Lung microvascular endothelial cell (primary cell): ENCODE data around the gene SYTL2. TPM values are rescaled to one million over a fixed set of nuclear protein-coding genes. Genes with fewer than 3 reads are reported as not detected.
"Not testable (repeated sequence)": the region's sequence is repeated elsewhere in the genome, so short reads cannot be mapped to it uniquely, and the experiment has no call there.

ENCODE experiments used
- DNase-seq, 2 donors: peaks; one replicate each; pipeline versions ENCODE4 v3.0.0 to v3.0.0-alpha.2; 2010; ENCODE audit warnings: low read depth in 2 of 2
- total RNA-seq: library from RNA; depleted of rRNA; stranded (reverse); fragments of >200 nt; gene quantifications from 2 replicates; pipeline ENCODE4 v1.2.1, GENCODE V29; 2014

The SYTL2 gene, protein sequence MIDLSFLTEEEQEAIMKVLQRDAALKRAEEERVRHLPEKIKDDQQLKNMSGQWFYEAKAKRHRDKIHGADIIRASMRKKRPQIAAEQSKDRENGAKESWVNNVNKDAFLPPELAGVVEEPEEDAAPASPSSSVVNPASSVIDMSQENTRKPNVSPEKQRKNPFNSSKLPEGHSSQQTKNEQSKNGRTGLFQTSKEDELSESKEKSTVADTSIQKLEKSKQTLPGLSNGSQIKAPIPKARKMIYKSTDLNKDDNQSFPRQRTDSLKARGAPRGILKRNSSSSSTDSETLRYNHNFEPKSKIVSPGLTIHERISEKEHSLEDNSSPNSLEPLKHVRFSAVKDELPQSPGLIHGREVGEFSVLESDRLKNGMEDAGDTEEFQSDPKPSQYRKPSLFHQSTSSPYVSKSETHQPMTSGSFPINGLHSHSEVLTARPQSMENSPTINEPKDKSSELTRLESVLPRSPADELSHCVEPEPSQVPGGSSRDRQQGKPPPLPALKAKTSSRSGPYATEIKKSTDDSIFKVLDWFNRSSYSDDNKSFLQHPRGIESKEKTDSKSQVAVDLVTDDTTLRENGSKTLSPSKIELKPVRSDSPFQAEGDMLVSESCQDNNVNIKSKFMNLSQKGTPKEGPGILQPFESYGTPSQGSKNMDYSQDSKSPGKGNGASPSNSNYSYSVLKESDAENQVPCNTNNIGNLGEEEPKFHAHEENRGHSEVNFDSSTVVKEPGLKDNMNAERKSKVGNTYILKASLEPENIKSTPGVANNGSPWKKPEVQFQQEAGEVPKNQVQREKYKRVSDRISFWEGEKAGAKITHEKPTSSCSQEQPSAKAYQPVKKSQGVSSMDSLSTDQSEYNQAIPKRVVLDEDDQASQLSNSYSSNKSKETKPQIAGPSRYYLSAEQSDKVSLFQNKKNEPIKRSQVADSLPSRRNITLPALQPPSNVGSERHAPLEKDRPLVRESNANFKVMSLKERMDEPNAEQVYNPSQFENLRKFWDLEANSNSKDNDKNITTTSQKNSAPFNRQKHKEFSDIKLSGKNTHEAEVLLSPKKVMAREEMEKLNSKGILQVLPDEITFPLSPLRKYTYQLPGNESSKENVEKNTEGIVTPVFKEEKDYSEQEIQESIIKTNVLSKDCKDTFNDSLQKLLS (N-terminal part only)
- total RNA-seq = under 0.01 and 0.20 TPM in 2 replicates

- peak; percentile 37 to 56 for DNase-seq
Observed at GRCh38 chr11:85810871-85811611, at the start of gene SYTL2. SYTL2 (minus strand) TSS chr11:85811141; CDS start chr11:85757725, 53,416 bp downstream.

GRCh38 chr11:85859541-85859940 lies 48.6 kb upstream of the SYTL2 start:
- not testable (repeated sequence) for DNase-seq

DNA sequence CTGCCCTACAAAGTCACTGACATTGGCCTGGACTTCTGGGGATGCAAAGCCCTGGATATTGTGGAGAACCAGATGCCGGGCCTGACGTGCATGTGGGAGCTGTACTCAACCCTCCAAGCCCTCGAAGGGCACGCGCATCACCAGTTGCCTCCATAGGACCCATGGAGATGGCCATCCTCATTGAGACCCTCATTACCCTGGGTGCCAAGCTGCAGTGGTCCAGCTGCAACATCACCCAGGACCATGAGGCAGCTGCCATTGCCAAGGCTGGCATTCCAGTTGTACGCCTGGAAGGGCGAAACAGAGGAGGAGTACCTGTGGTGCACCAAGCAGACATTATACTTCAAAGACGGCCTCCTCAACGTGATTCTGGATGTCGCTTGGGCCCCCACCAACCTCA lies 46.2 kb upstream of the SYTL2 start:
- DNase-seq = no peak

- DNase-seq = no peak
Observed at GRCh38 chr11:85855341-85855656, 44.4 kb upstream of the SYTL2 start, which contains the start of gene CCDC83. CCDC83 (plus strand) TSS chr11:85855383; CDS start chr11:85865124, 9,741 bp downstream.

DNA sequence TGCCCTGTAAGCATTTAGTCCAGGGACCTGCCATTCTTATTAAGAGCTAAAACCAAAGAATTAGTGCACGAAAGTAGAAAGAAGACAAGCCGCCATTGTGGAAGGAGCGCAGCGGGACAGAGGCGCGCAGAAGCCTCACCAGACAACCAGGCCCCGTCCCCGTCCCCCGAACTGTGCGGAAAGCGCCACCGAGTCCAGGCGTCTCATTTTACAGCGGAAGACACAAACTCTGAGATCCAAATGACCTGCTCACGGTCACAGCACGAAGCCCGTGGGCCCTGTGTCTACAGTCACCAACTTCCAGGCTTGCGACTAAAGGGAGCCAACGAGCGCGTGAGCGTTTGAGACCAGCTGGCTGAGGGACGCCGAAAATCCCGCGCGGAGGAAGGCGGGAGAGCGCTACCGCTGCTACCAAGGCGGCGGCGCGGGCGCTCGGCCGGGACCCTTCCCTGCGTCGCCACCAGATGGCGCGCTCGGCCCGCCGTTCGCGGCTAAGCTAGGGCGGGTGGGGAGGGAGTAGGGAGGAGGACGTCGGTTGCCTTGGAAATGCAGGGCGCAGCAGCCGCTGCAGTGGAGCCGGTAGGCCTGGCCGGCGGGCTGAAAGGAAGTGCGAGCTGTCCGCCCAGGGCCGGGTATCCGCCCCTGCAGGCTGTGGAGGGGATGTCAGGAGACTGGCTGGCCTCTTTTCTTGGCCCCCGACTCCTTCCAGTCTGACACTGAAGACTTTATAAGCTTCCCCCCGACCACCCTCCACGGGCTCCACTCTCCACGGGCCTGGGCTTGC lies 43.8 kb upstream of the SYTL2 start:
- peak; percentile 94 for DNase-seq

DNA sequence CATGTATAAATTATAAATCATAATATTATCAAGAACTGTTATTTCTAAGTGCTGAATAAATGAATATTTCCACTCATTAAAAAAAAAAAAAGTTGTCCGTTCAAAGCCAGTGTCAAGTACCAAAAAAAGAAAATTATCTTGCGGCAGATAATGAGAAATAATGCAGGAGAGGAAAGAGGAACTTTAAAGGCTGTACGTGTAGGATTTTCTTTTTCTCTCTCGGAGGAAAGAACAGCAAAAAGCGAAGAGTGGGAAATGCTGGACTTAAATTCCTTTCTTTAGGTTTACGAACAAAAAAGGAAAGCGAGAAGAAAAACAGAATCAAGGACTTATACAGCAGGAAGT lies 43.2 kb upstream of the SYTL2 start:
- DNase-seq = no peak

GRCh38 chr11:85853541-85853940 lies 42.6 kb upstream of the SYTL2 start:
- not testable (repeated sequence) for DNase-seq

GRCh38 chr11:85852754-85853153 lies 41.8 kb upstream of the SYTL2 start:
- not testable (repeated sequence) for DNase-seq

DNA sequence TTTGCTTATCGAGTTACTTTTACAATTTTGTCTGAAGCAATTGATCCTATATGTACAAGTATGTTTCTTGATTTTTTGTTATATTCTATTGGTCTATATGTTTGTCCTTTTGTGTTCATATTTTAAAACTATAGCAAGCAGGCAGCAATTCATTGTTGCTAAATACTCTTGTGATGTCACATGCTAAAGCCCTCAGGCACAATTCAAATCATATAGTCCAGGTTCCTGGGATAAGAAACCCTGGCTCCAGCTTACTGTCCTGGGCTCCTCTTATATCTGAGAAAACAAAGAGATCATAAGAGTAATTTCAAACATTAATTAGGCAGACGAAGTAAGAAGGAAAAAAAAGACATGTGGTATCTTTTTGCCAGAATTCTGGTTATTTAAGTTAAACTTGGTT lies 37.6 kb upstream of the SYTL2 start:
- no peak for DNase-seq

GRCh38 chr11:85848006-85848405 lies 37.1 kb upstream of the SYTL2 start:
- DNase-seq = no peak

GRCh38 chr11:85847436-85847835 lies 36.5 kb upstream of the SYTL2 start:
- no peak for DNase-seq

DNA sequence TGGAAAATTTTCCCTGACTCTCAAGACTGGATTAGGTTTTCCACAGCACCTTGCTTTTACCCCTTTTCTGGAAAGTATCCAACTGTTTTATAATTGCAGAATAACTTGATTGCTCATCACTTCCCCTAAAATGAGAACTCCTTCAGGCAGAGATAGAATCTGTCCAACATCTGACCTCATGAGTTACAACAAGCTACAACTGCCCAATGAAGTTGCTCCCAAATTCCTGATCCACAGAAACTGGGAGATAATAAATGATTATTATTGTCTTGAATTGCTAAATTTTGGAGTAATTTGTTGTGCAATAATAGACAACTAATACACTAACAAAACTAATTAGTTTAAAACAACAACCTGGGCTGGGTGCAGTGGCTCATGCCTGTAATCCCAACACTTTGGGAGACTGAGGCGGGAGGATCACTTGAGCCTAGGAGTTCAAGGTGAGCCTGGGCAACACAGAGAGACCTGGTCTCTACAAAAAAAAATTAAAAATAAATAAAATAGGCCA lies 34.2 kb upstream of the SYTL2 start:
- DNase-seq = peak in 1 of 2 donors; percentile 21

DNA sequence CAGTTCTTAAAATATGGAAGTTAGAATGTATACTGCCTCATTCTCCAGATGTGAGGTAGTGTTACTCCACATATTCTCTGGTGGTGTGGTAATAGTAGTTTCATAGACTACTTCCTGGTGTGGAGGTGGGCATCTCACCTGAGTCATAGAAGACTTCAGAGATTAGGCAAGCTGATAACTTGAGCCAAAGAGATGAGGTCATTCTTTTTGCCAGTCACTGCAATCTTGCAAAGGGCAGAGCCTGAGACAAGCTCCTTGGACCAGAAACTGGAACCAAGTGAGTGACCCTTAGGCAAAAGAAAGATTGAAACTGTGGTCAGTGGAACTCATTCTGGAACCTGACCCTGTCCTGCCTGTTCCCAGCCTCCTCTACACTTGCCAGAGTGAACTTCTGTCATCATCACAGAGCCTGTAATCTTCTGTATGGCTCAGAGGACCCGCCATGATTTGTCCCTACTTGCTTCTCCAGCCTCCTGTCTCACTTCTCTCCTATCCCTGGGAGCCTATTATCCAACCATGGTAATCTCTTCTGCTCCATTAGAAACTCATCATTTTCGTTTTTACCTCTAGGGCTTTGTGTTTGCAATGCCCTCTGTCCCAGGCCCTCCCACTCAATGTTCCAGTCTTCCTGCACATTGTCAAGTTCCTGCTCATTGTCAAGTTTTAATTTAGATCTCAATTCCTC lies 33.6 kb upstream of the SYTL2 start:
- peak in 1 of 2 donors; percentile 5 for DNase-seq

DNA sequence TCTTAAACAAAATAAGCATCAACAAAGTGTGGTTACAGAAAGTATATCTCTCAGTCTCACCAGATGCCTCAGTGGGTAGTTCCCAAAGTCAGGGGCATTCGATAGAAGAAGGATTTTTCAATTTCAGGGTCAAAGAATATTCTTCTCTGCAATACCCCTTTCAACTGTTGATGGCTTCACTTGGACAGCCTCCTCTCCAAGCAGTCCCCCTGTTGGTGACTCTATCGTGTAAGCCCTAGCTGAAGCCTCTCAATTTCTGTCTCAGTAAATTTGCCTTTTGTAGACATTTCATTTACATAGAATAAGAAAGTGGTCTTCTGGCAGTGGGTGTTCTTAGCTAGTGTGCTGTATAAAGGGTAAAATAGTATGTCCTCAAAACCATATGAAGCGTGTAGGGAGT lies 33.0 kb upstream of the SYTL2 start:
- no peak for DNase-seq

GRCh38 chr11:85840932-85841331 lies 30.0 kb upstream of the SYTL2 start:
- DNase-seq = not testable (repeated sequence)

- DNase-seq = no peak
Observed at GRCh38 chr11:85835729-85836128, 24.8 kb upstream of the SYTL2 start.

DNA sequence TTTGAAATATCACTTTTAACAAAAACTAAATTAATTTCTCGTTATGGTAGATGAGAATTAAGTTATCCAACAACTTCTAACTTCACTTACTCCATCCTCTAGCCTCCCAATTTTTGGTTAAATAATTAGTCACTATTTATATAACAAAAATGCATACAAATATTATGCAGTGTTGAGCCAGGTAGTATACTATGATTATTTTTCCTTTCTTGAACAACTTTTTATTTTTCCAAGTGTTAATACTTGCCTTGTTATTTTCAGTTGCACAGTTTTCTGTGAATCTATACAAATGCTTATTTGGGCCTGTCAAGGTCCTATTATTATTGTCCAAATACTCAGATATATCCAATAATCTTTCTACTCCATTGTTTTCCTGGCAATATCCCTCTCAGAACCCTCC lies 24.3 kb upstream of the SYTL2 start:
- no peak for DNase-seq

GRCh38 chr11:85831050-85831449 lies 20.1 kb upstream of the SYTL2 start:
- no peak for DNase-seq

GRCh38 chr11:85829172-85829571 lies 18.2 kb upstream of the SYTL2 start:
- DNase-seq = no peak

DNA sequence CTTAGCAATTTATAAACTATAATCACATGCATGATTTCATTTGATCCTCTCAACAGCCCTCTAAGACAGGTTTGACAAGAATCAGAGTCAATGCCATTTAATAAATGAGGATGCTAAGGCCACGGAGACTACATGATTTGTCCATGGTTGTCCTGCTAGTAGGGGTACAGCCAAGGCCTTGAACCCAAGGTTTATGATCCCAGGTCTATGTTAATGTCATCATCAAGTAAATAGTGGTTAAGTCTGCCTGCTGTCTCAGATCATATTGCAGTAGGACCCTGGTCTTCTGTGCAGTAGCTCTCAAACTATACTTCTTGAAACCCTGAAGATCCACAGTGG lies 17.7 kb upstream of the SYTL2 start:
- DNase-seq = no peak
